ENCODE measurements around the gene IQSEC1.
A peak's percentile ranks its signal among the peaks of the same experiment; 100 is the strongest.

IQSEC1 gene

GRCh38 chr3:13046569-13047274, 26.5 kb downstream of the IQSEC1 start:
- no peak for DNase-seq

DNA sequence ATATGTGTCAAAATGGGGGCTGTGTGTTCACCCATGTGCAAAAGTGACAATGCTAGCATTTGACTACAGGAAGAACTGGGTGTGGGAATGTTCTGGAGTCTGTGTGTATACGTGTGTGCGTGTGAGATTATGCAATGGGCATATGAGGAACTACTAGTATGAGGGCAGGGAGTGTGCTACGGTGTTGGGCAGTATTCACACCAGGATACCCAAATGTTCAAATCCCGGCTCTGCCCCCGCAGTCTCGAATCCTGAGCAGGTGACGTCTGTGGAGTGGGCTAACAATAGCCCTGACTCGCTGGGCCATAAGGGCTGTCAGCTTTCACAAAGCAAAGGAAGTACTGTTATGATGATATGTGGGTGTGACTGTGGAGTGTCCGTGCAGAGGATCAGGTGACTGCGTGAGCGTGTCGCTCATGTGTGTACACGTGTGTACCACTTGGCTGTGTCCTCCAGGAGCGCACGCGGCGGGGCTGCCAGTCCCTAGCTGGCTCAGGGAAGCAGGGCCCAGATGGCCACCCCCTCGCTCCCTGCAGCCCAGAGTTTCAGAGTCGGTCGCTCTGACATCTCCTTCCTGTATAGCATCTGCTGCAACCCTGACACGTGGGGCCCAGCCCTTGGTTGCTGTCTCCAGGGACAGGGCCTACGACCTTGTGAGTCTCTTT, 27.2 kb downstream of the IQSEC1 start:
- DNase-seq = peak; percentile 81

DNA sequence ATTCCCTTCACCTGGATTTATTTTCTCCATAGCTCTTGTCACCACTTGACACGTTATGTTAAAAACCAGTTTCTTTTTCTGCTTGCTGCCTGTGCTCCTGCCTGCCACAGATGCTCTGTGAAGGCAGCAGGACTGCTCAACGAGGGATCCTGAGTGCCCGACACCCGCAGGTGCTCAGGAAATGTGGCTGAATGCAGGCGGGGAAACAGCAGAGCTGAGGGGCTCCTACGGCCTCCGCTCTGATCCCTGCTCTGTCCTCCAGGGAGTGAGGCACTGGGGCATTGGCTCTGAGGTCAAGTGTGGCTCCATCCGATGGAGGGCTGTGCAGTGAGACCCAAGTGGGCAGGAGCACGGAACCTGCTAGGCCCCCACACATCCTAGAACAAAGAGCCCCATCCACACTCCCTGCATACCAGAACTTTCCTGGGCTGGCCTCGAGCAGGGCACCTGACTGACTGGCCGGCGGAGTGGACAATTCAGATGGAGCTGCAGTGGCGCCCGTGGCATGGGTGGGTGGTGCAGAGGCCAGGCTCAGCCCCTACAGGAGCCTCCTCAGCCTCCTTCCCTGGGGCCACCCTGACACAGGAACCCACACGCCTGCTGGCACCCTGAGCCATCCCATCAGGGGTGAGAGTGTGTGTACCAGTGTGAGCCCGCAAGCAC, 27.9 kb downstream of the IQSEC1 start:
- DNase-seq = no peak

- no peak for DNase-seq
Observed at GRCh38 chr3:13044496-13045240, 28.6 kb downstream of the IQSEC1 start.

DNA sequence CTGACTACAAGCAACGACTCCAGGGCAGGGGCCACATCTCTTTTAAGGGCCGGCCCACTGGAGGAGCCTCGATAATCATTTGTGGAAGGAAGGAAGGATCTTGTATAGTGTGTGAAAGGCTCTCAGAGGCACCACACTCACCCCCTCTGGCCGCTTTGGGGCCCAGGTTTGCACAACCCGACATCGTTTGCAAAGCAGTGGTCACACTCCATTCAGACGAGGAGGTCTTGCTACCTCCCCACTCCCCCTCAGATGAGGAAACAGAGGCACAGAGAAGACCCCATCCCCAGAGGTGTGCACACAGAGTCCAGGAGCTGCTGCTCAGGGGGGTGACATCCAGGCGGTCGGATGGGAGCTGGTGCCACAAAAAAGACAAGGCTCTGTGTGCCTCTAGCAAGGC, 29.6 kb downstream of the IQSEC1 start:
- DNase-seq = no peak

DNA sequence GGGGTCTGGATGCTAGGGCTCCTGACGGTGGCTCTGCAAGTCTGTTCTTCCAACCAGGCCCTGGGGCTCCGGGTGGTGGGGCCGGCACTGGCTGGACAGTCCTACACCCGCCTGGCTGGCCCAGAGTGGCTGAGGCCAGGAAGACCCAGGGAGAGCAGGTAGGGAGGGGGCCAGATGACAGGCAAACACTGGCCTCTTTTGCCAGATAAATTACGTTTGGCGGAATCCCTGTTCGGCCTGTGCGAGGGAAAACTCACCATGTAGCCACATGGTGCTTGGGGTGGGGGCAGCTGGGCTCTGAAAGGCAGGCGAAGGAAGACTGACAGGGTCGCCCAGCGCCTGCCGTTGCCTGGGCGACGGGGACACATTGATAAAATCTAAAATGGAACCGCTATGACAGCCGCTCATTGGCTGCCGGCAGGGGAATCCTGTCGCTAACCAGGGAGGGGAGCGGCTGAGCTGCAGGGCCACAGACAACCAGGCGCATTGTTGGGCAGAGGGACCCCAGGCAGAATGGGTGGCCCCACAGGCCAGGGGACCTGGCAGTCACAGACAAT, 30.4 kb downstream of the IQSEC1 start:
- no peak for DNase-seq

- no peak for DNase-seq
Observed at GRCh38 chr3:13042127-13042701, 31.0 kb downstream of the IQSEC1 start.

DNA sequence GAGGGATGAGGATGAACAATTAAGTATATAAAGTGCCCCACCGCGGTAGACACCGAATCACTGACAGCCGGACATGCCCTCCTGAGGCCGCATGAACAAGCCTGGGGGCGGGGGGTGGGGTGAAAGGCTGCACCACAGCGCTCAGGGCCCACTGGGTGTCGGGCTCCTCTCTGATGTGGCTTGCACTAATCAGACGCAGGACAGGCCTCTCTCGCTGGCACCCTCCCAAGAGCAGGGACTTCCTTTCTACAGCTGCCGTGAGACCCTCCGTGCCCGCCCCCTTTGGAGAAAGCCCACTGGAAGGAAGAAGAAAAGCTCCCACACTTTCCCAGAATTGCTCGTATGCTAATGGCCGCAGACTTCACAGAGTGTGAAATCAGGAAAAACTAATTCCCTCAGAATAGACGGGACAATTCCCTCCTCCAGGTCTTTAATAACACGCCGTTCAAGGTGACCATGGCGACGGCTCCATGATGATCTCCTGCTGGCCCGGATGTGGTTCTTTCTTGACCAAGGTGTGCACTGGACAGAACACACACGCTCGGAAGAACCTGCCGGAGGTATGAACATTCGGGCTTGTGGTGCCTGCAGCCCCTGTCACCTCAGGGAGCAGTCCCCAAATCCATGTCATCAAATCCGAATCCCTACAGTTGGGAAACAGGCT, 32.0 kb downstream of the IQSEC1 start:
- no peak for DNase-seq

- DNase-seq = no peak
Observed at GRCh38 chr3:13040361-13041074, 32.7 kb downstream of the IQSEC1 start.

- DNase-seq = no peak
Observed at GRCh38 chr3:13039213-13039896, 33.9 kb downstream of the IQSEC1 start.

- DNase-seq = no peak
Observed at GRCh38 chr3:13037458-13038117, 35.6 kb downstream of the IQSEC1 start.

DNA sequence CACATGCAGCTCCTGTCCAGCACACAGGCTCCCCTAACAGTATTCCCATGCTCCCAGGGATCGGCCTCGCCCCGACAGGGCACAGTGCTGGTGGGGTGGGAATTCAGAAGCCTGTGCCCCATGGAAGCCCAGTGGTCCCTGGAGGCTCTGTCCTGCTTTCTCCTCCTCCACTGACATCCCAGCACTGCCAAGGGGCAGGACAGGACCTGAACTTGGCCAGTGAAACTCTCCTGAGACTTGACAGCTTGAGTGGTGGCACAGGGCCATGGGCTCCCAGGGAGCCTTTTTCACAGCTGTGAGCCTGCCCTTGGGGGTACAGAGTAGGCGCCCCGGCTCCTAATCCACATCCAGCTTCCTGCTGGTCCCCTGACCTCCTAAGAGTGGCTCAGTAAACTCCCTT, 38.4 kb downstream of the IQSEC1 start:
- DNase-seq = no peak

DNA sequence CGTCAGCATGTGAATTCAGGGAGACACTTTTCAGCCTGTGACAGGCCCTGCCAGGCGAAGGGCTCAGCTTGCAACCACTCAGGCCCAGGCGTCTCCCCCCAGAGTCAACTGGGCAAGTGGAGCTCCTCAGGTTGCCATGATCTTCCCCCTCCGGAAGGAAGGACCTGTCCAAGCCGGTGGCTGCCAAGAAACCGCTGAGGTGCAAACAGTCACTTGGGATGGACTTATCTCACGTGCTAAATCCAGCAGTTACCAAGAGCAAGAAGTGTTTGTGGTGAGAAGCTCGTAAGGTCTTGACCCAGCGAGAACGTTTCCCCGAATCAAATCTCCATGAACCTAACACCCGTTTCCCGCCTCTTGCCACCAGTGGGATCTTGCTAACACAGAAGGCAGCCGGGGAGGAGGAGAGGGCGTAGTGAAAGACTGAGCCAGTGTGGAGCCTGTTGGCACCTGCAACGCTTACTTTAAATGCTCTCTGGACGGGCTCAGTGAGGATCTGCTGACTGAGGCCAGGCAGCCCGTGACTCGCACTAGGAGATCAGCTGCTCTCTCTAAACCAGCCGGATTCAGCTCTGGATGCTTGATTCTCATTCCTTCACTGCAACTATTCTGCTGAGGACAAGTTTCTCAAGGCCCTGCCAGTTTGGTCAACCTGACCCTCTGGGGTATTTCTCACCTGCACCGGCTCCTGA, 39.0 kb downstream of the IQSEC1 start:
- no peak for DNase-seq

DNA sequence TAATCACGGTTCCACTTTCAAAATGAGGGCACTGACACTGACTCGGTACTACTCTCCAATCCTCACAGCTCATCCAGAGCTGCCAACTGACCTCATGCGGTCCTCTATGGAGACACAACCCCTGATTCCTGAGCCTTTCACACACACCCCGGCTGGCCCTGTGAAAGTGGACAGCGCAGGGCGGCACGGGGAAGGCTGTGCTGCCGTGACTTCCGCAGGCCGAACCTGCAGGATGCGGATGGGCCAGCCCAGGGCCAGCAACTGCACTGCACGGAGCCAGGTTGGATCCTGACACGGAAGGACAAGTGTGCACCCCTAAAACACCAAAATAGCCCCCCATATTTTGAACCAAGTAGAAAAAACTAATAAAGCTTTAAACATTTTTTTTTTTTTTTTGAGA, 41.0 kb downstream of the IQSEC1 start:
- no peak for DNase-seq

DNA sequence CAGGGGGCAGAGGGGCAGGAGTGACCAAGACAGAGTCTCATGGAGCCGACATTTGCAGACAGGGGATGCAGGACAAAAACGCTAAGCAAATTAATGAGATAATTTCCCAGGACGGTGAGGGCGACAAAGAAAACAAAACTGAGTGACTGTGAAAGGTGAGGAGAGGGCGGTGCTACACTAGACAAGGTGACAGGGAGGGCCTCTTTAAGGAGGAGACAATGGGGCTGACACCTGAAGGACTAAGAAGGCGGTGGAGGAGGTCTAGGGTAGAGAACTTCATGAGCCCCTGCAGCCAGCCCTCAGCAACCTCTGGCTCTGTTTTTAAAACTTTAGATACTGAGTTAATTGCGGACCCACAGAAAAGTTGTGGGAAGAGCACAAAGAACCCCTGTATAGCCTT, 41.6 kb downstream of the IQSEC1 start:
- DNase-seq = no peak

- no peak for DNase-seq
Observed at GRCh38 chr3:13030684-13031083, 42.5 kb downstream of the IQSEC1 start.

DNA sequence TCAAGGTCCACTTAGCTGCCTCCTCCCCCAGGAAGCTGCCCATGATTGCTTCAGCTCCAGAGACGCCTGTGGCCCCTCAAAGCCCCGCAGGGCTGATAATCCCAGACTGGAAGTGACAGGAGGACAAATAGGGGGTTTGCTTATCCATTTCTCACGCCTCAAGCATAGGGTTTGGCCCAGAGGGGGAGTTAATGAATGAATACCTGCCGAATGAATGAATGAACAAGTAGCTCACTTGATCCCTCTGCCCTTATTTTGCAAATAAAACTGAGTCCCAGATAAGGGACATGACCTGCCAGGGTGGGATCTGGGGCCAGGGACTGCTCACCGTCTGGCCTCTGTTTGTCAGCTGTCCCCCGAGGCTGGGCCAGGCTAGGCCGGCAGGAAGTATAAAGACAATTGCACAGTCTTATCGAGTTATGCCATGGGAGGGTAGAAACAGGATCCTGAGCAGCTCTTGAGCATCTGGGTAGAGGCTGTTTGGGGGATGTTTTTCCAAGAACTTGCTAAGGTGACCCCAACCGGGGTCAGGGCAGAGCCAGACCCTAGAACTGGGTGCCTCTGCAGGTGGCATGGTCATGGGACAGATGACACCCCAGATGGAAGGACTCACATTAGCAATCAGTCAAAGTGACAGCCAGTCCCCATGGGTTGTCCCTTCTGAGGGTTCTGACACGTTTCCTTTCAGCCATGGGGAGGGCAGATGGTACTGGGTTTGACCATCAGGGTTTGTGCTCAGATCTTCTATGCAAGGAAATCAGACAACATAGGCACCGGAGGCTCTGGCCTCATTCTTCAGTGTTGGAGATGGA, 45.0 kb downstream of the IQSEC1 start:
- DNase-seq = peak; percentile 64

DNA sequence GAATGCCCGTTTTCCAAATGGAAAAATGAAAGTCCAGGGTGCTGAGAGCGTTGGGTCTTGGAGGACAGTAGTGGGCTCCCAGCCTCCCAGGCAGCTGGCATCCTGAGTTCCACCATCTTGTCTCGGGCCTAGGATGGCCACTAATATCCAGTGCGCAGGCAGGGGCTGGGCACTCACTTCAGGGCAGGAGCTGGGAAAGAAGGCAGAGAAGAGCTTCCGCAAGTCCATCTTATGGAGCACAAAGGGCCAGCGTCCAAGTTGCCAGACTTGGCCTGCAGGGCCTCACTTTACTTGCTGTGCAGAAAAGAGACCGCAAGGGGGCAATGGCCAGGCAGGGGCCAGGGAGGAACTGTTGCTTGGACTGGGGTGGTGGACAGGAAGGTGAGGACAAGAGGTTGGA, 46.1 kb downstream of the IQSEC1 start:
- no peak for DNase-seq

- DNase-seq = no peak
Observed at GRCh38 chr3:13026534-13026933, 46.7 kb downstream of the IQSEC1 start.

Measured in NCI-H524 treated with DMSO at 0.1 percent for 48 hours (cell line).